NB4 (cell line): ENCODE measurements around the gene SCN7A.

ENCODE experiments used
- DNase-seq: peaks from one replicate; pipeline ENCODE4 v3.0.0; 2010; ENCODE audit warnings: low read depth
- H3K4me3 ChIP-seq: one replicate; pipeline ENCODE4 v1.5.1; 2011; ENCODE audit warnings: mild to moderate bottlenecking, low read depth, low read length, moderate library complexity
- MYC ChIP-seq: IDR thresholded peaks from 2 replicates; pipeline ENCODE4 v1.6.1; 2011; ENCODE audit warnings: low read depth, low read length
- POLR2A ChIP-seq: IDR thresholded peaks from 2 replicates; pipeline ENCODE4 v1.6.1; 2011; ENCODE audit warnings: mild to moderate bottlenecking; ENCODE audit not compliant: insufficient read length; ENCODE audit errors: extremely low read depth
- TF ChIP-seq, protein P1 (sequence below): IDR thresholded peaks from one replicate; pipeline ENCODE4 v1.5.1; 2012; ENCODE audit warnings: low read depth, low read length
- TF ChIP-seq, protein P2 (sequence below): IDR thresholded peaks from 2 replicates; pipeline ENCODE4 v1.6.1; 2011; ENCODE audit warnings: low read depth, low read length

Gene SCN7A

DNA sequence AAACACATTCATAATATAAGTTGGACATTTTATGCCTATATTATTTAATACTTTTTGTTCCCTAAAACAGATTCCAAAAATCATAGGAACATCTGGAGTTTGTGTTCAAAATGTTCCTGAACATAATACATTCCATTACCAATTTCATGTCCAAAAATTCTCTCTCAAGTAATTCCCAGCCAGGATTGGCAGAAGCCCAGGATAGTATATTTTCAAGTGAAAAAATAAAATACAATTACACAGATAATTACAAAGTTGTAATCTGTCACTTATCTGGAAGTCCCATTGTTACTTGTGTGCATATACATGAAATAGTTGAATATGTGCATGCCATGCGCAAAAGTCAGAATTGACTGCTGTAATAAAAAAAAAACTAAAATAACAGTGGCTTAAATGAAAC, 5.2 kb upstream of the SCN7A start:
- H3K4me3 ChIP-seq: no peak overlapping the region
- DNase-seq: no peak
- TF ChIP-seq, protein P1, sequence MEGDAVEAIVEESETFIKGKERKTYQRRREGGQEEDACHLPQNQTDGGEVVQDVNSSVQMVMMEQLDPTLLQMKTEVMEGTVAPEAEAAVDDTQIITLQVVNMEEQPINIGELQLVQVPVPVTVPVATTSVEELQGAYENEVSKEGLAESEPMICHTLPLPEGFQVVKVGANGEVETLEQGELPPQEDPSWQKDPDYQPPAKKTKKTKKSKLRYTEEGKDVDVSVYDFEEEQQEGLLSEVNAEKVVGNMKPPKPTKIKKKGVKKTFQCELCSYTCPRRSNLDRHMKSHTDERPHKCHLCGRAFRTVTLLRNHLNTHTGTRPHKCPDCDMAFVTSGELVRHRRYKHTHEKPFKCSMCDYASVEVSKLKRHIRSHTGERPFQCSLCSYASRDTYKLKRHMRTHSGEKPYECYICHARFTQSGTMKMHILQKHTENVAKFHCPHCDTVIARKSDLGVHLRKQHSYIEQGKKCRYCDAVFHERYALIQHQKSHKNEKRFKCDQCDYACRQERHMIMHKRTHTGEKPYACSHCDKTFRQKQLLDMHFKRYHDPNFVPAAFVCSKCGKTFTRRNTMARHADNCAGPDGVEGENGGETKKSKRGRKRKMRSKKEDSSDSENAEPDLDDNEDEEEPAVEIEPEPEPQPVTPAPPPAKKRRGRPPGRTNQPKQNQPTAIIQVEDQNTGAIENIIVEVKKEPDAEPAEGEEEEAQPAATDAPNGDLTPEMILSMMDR: no peak
- TF ChIP-seq POLR2A: no peak
- TF ChIP-seq, protein P2, sequence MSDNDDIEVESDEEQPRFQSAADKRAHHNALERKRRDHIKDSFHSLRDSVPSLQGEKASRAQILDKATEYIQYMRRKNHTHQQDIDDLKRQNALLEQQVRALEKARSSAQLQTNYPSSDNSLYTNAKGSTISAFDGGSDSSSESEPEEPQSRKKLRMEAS: no peak
- TF ChIP-seq MYC: no peak

DNA sequence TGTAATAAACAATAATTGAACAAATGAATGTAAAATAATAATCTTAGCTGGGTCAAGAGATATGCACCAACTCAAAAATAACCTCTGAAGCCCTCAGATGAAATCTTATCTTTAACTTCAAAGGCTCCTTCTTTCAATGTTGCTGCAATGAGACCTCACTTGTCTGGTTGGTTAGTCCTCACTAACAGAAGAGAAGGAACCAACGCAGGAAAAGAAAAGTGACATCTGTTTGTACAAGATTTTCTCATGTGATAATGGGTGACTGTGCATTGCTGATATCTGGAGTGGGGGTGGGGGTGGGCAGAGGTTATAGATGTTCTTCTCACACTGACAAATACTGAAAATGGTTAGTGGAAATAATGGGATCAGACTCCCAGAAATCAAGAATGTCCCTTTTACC, 2.6 kb downstream of the SCN7A start:
- DNase-seq: no peak
- no peak overlapping the region for H3K4me3 ChIP-seq
- TF ChIP-seq, protein P2: no peak
- TF ChIP-seq MYC: no peak
- TF ChIP-seq, protein P1: no peak
- no peak for TF ChIP-seq POLR2A

DNA sequence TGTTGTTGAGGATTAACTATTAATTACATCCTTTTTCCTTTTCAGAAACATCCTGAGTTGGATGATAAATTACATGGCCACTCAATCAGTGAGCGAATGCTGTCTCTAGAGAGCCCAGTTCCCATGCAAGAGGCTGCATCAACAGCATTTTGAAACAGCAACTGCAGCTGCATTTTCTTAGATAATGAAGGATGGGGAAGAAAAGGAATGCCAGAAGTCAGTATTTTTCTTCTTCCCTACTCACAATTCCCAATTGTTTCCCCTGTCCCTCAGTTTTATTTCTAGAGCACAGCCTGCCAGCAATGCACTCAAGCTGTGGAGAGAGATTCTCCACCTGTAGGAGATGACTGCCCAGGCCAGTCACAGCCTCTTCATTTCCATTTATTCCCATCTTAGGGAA, 6.9 kb downstream of the SCN7A start:
- DNase-seq: no peak
- no peak for TF ChIP-seq POLR2A
- TF ChIP-seq, protein P1: no peak
- TF ChIP-seq MYC: no peak
- TF ChIP-seq, protein P2: no peak
- H3K4me3 ChIP-seq: no peak overlapping the region

DNA sequence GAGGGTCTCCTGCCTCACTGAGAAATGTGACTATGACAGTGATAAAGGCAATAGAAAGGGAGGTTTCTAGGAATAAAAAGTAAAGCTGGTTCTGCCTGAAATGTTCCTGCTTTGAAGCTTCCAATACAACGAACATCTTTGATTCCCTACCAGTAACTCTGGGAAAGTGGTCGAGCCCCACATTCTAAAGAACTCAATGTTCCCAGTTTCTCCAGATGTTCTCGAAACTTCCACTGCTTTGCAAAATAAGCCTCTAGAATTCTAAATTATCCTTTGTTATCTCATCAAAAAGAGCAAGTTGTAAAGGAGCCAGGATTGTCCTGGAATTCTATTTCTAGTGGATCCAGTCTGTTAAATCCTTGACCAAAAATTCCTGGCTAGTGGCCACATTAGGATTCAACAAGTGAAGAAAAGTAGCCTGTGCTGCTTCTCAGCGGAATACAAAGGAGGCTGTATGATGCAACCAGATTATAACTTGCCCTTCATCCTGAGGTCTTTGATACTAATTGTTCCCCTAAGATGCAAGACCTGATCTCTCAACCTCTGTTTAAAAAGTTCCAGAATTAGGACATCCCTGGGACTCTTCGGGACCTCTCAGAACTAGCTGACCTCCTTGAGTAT, 8.4 kb downstream of the SCN7A start:
- DNase-seq: no peak
- TF ChIP-seq POLR2A: no peak
- TF ChIP-seq, protein P1: no peak
- TF ChIP-seq, protein P2: no peak
- TF ChIP-seq MYC: no peak
- H3K4me3 ChIP-seq: no peak overlapping the region

DNA sequence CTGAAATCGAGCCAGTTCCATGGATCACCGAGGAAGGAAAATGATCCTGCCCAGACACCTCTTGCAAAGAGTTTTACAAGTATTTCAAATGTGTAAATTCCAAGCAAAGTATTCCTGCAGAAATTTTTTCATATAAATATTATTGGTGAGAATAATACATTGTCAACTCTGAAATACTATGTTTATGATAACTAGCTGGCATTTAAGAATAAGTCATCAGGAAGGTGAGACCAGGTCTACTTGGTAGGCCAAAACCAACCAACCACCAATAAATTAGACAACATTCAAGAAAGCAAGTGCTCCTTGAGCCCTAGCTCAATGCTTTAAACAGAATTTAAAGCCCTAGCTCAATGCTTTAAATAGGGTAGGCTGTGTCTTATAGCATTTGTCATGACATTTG, 21.7 kb downstream of the SCN7A start:
- no peak for TF ChIP-seq MYC
- TF ChIP-seq, protein P2: no peak
- TF ChIP-seq, protein P1: no peak
- no peak for TF ChIP-seq POLR2A
- H3K4me3 ChIP-seq: no peak overlapping the region
- DNase-seq: no peak
